Stimulated activated effector memory CD8-positive, alpha-beta T cell treated with anti-CD3 and anti-CD28 coated beads, Interleukin-12 subunit alpha, Interleukin-12 subunit beta, amount 100 ng/mL, for 72 hours (primary cell): Measurements from ENCODE around the gene MAST1.
"Not testable (repeated sequence)": the region's sequence is repeated elsewhere in the genome, so short reads cannot be mapped to it uniquely, and the experiment has no call there.

Experiments
- ATAC-seq: fragments of 150-1000 bp; cut with Tn5 transposase; 2 replicates; pipeline ENCODE4 v1.10.0; 2021
- DNase-seq, 2 donors: peaks; one replicate each; pipeline ENCODE4 v3.0.0; 2021 to 2022; ENCODE audit warnings: low spot score in 2 of 2
- H3K27ac Mint-ChIP-seq: one replicate; pipeline ENCODE4 v1.8.0; 2022; ENCODE audit warnings: mild to moderate bottlenecking, mixed read lengths
- H3K36me3 Mint-ChIP-seq: one replicate; pipeline ENCODE4 v1.8.0; 2022; ENCODE audit warnings: mild to moderate bottlenecking, mixed read lengths
- H3K4me1 Mint-ChIP-seq: one replicate; pipeline ENCODE4 v1.8.0; 2022; ENCODE audit warnings: mixed read lengths
- H3K4me3 Mint-ChIP-seq: one replicate; pipeline ENCODE4 v1.8.0; 2022; ENCODE audit warnings: mild to moderate bottlenecking, mixed read lengths
- H3K9me3 Mint-ChIP-seq: one replicate; pipeline ENCODE4 v1.8.0; 2022; ENCODE audit warnings: mixed read lengths

MAST1 gene

GRCh38 chr19:12886651-12886968 lies 48.3 kb downstream of the MAST1 start:
- DNase-seq, result no peak
- Mint-ChIP-seq H3K36me3 (peaks cover 19% of the 10 kb centered on the region), H3K9me3 (no peaks in the 10 kb centered on the region), H3K4me3 (peak overlapping the region; percentile 91), H3K4me1 (peaks cover 38% of the 10 kb centered on the region), H3K27ac (no peak overlapping the region)
- no peak for ATAC-seq

GRCh38 chr19:12886969-12887747 lies 48.8 kb downstream of the MAST1 start, which contains the start of gene KLF1:
Gene KLF1, minus strand, starts transcription at chr19:12887201. Its CDS starts 61 bp downstream, at chr19:12887140.
- H3K4me1 Mint-ChIP-seq, result peaks cover 41% of the 10 kb centered on the region
- no peak for ATAC-seq
- H3K27ac Mint-ChIP-seq, result no peak within 1 kb of the TSS

GRCh38 chr19:12888006-12888603 lies 49.8 kb downstream of the MAST1 start:
- Mint-ChIP-seq H3K9me3 (no peaks in the 10 kb centered on the region), H3K36me3 (peaks cover 13% of the 10 kb centered on the region), H3K4me3 (no peak overlapping the region), H3K27ac (no peak overlapping the region), H3K4me1 (peaks cover 37% of the 10 kb centered on the region)
- ATAC-seq, result no peak
- DNase-seq, result no peak

More at GRCh38 chr19:12886969-12887747, 48.8 kb downstream of the MAST1 start, which contains the start of gene KLF1:
- H3K36me3 Mint-ChIP-seq, result peaks cover 18% of the 10 kb centered on the region
- peak within 1 kb of the TSS; percentile 91 for H3K4me3 Mint-ChIP-seq
- no peak for DNase-seq
- H3K9me3 Mint-ChIP-seq, result no peaks in the 10 kb centered on the region

- Mint-ChIP-seq H3K27ac (peak overlapping the region; percentile 95), H3K4me3 (peak overlapping the region; percentile 99), H3K4me1 (peaks cover 27% of the 10 kb centered on the region), H3K36me3 (peaks cover 28% of the 10 kb centered on the region)
- ATAC-seq, DNase-seq, H3K9me3 Mint-ChIP-seq: not testable (repeated sequence)
Observed at GRCh38 chr19:12890299-12890786, 52.0 kb downstream of the MAST1 start.

GRCh38 chr19:12890787-12891552 lies 52.7 kb downstream of the MAST1 start, which contains the start of gene GCDH:
Gene GCDH, plus strand, starts transcription at chr19:12891160. Its CDS starts 145 bp downstream, at chr19:12891305.
- H3K36me3 Mint-ChIP-seq, result peaks cover 33% of the 10 kb centered on the region
- DNase-seq (peak; percentile 76 to 96), ATAC-seq (peak; percentile 98)
- H3K9me3 Mint-ChIP-seq, result no peaks in the 10 kb centered on the region
- peak within 1 kb of the TSS; percentile 99 for H3K4me3 Mint-ChIP-seq
- peaks cover 26% of the 10 kb centered on the region for H3K4me1 Mint-ChIP-seq
- H3K27ac Mint-ChIP-seq, result peak within 1 kb of the TSS; percentile 95

GRCh38 chr19:12891553-12892021 lies 53.3 kb downstream of the MAST1 start:
- DNase-seq (no peak), ATAC-seq (no peak)
- Mint-ChIP-seq H3K27ac (peak overlapping the region; percentile 95), H3K36me3 (peaks cover 36% of the 10 kb centered on the region), H3K4me3 (peak overlapping the region; percentile 99), H3K4me1 (peaks cover 22% of the 10 kb centered on the region), H3K9me3 (no peaks in the 10 kb centered on the region)

- peaks cover 47% of the 10 kb centered on the region for H3K36me3 Mint-ChIP-seq
- DNase-seq (no peak), ATAC-seq (no peak)
- peak overlapping the region; percentile 99 for H3K4me3 Mint-ChIP-seq
- peaks cover 20% of the 10 kb centered on the region for H3K4me1 Mint-ChIP-seq
- no peak overlapping the region for H3K27ac Mint-ChIP-seq
- H3K9me3 Mint-ChIP-seq, result no peaks in the 10 kb centered on the region
Observed at GRCh38 chr19:12893582-12893981, 55.3 kb downstream of the MAST1 start.

- Mint-ChIP-seq H3K36me3 (peaks cover 63% of the 10 kb centered on the region), H3K27ac (no peak overlapping the region), H3K4me3 (no peak overlapping the region), H3K4me1 (peaks cover 16% of the 10 kb centered on the region), H3K9me3 (no peaks in the 10 kb centered on the region)
- DNase-seq, result no peak
- ATAC-seq, result no peak
Observed at GRCh38 chr19:12896460-12896859, 58.1 kb downstream of the MAST1 start.

- H3K4me3 Mint-ChIP-seq, result peak overlapping the region; percentile 42
- peak overlapping the region; percentile 89 for H3K27ac Mint-ChIP-seq
- ATAC-seq, result peak; percentile 94
- H3K4me1 Mint-ChIP-seq, result peaks cover 9% of the 10 kb centered on the region
- H3K9me3 Mint-ChIP-seq, result no peaks in the 10 kb centered on the region
- H3K36me3 Mint-ChIP-seq, result peaks cover 47% of the 10 kb centered on the region
- DNase-seq, result peak in 1 of 2 donors; percentile 87
Observed at GRCh38 chr19:12899891-12900518, 61.7 kb downstream of the MAST1 start.

GRCh38 chr19:12907166-12907565 lies 68.9 kb downstream of the MAST1 start:
- no peak overlapping the region for H3K27ac Mint-ChIP-seq
- H3K36me3 Mint-ChIP-seq, result no peaks in the 10 kb centered on the region
- ATAC-seq (no peak), DNase-seq (no peak)
- H3K4me1 Mint-ChIP-seq, result peaks cover 7% of the 10 kb centered on the region
- no peaks in the 10 kb centered on the region for H3K9me3 Mint-ChIP-seq
- H3K4me3 Mint-ChIP-seq, result no peak overlapping the region

- ATAC-seq, result no peak
- peak overlapping the region; percentile 24 for H3K27ac Mint-ChIP-seq
- H3K36me3 Mint-ChIP-seq, result peaks cover under 1% of the 10 kb centered on the region
- H3K9me3 Mint-ChIP-seq, result no peaks in the 10 kb centered on the region
- H3K4me1 Mint-ChIP-seq, result peaks cover 14% of the 10 kb centered on the region
- no peak for DNase-seq
- no peak overlapping the region for H3K4me3 Mint-ChIP-seq
Observed at GRCh38 chr19:12912571-12912970, 74.3 kb downstream of the MAST1 start.

- H3K4me3 Mint-ChIP-seq, result no peak overlapping the region
- H3K4me1 Mint-ChIP-seq, result peaks cover 14% of the 10 kb centered on the region
- DNase-seq (no peak), ATAC-seq (no peak)
- H3K9me3 Mint-ChIP-seq, result no peaks in the 10 kb centered on the region
- peaks cover 5% of the 10 kb centered on the region for H3K36me3 Mint-ChIP-seq
- H3K27ac Mint-ChIP-seq, result peak overlapping the region; percentile 82
Observed at GRCh38 chr19:12913011-12913561, 74.8 kb downstream of the MAST1 start.

GRCh38 chr19:12913851-12914690 lies 75.8 kb downstream of the MAST1 start:
- peak in 1 of 2 donors; percentile 59 for DNase-seq
- no peak overlapping the region for H3K4me3 Mint-ChIP-seq
- H3K4me1 Mint-ChIP-seq, result peaks cover 11% of the 10 kb centered on the region
- peaks cover 15% of the 10 kb centered on the region for H3K36me3 Mint-ChIP-seq
- peak overlapping the region; percentile 82 for H3K27ac Mint-ChIP-seq
- H3K9me3 Mint-ChIP-seq, result no peaks in the 10 kb centered on the region
- peak; percentile 68 for ATAC-seq

GRCh38 chr19:12915860-12916259 lies 77.5 kb downstream of the MAST1 start:
- H3K9me3 Mint-ChIP-seq, H3K27ac Mint-ChIP-seq, H3K4me3 Mint-ChIP-seq, ATAC-seq, DNase-seq: not testable (repeated sequence)
- Mint-ChIP-seq H3K4me1 (peaks cover 15% of the 10 kb centered on the region), H3K36me3 (peaks cover 32% of the 10 kb centered on the region)
